ENCODE measurements around the gene SPECC1L. TPM values are rescaled to one million over a fixed set of nuclear protein-coding genes. Genes with fewer than 3 reads are reported as not detected.

The SPECC1L gene
- total RNA-seq, 4 donors from 2014 or later, result 18.2 to 114 (median 55.3) TPM

DNA sequence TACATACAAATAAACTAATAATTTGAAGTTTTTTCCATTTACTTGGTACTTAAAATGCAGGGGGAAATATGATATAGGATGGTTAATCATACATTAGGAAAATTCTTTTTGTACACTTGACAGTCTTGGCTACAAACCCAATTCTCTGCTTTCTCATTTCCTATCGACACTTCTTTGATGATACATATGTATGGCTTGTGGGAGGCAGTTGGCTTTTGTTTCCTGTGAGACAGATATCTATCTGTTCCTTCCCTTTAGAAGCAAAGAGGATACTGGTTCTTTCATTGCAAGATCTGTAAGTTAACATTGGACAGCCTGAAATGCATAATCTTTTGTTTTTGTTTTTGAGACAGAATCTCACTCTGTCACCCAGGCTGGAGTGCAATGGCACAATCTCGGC lies 108.9 kb downstream of the SPECC1L start:
- Histone ChIP-seq H3K36me3 (no peaks in the 10 kb centered on the region), H3K27me3 (no peaks in the 10 kb centered on the region), H3K4me3 (no peak overlapping the region), H3K27ac (no peak overlapping the region), H3K9me3 (no peaks in the 10 kb centered on the region), H3K4me1 (no peaks in the 10 kb centered on the region)
- intact Hi-C loops (cut with DNase I; ENCODE audit: low total_unique reads), result no loop called here
- no peak for TF ChIP-seq POLR2A (IDR thresholded peaks at IDR 0.05)
- TF ChIP-seq, protein P1, sequence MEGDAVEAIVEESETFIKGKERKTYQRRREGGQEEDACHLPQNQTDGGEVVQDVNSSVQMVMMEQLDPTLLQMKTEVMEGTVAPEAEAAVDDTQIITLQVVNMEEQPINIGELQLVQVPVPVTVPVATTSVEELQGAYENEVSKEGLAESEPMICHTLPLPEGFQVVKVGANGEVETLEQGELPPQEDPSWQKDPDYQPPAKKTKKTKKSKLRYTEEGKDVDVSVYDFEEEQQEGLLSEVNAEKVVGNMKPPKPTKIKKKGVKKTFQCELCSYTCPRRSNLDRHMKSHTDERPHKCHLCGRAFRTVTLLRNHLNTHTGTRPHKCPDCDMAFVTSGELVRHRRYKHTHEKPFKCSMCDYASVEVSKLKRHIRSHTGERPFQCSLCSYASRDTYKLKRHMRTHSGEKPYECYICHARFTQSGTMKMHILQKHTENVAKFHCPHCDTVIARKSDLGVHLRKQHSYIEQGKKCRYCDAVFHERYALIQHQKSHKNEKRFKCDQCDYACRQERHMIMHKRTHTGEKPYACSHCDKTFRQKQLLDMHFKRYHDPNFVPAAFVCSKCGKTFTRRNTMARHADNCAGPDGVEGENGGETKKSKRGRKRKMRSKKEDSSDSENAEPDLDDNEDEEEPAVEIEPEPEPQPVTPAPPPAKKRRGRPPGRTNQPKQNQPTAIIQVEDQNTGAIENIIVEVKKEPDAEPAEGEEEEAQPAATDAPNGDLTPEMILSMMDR (IDR thresholded peaks at IDR 0.05), result no peak
- no peak for DNase-seq

DNA sequence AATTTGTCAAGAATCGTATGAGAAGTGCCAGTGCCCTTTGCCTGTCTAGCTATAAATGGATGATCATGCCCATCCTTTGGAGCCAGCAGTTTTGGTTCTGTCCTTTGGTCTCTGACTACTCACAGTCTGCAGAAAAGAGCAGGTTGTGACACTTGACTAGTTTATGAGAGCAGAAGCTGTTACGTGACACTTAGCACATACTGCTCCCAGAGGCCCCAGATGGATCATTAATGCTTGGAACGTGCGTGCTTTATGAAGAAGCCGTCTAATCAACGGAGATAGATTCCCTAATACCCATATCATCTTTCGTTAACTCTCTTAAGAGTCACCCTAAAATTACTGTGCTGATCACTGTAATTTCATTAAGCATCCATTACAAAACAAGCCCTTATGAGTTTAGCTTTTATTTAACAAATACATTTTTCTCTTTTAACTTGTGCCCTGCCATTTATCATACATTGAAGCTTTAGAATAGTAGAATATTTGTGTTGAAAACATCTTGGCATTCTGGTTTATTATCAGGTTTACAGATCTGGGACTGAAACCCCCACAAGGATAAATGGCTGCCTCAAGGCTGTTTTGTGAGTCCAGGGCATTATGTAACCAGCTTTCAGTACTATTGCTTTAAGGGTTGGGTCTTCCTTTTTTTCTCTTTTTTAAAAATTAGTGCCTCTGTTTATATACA lies 109.7 kb downstream of the SPECC1L start:
- H3K36me3 ChIP-seq, result no peaks in the 10 kb centered on the region
- no peaks in the 10 kb centered on the region for H3K9me3 ChIP-seq
- H3K4me3 ChIP-seq, result no peak overlapping the region
- no peak overlapping the region for H3K27ac ChIP-seq
- no peak for TF ChIP-seq POLR2A (IDR thresholded peaks at IDR 0.05)
- TF ChIP-seq, protein P1 (IDR thresholded peaks at IDR 0.05), result no peak
- intact Hi-C loops (cut with DNase I; ENCODE audit: low total_unique reads), result no loop called here
- no peak for DNase-seq
- no peaks in the 10 kb centered on the region for H3K4me1 ChIP-seq
- no peaks in the 10 kb centered on the region for H3K27me3 ChIP-seq

DNA sequence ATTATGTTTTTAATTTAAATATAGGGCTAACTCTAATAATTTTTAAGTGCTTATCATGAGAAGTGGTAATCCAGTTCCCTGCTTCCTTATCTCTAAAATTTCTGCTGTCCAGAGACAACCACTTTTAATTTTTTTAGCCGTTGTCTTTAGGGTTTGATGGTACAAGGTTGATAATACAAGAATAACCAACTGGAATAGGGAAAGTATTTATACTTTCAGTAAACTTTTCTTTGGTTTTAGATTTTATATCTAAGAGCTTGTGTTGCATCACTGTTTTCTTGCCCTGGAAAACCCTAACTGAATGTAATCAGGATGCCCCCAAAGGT lies 110.2 kb downstream of the SPECC1L start:
- no peak for DNase-seq
- Histone ChIP-seq H3K9me3 (no peaks in the 10 kb centered on the region), H3K4me3 (no peak overlapping the region), H3K4me1 (no peaks in the 10 kb centered on the region), H3K36me3 (no peaks in the 10 kb centered on the region), H3K27ac (no peak overlapping the region), H3K27me3 (no peaks in the 10 kb centered on the region)
- intact Hi-C loops (cut with DNase I; ENCODE audit: low total_unique reads), result no loop called here
- TF ChIP-seq POLR2A (IDR thresholded peaks at IDR 0.05), result no peak

DNA sequence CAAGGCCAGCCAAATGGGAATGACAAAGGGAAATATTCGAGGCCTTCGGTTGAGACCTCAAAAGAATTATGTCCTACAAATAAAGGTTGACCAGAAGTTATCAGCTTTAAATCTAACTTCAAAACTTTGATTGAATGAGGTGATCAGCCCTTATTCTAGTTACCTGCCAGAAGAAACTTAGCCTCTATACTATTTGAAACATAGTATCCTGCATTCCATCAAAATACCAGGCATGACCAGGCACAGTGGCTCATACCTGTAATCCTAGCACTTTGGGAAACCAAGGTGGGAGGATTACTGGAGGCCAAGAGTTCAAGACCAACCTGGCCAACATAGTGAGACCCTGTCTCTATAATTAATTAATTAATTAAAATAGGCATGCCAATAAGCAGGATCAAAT lies 112.4 kb downstream of the SPECC1L start:
- no peak for TF ChIP-seq POLR2A (IDR thresholded peaks at IDR 0.05)
- TF ChIP-seq, protein P1 (IDR thresholded peaks at IDR 0.05), result no peak

DNA sequence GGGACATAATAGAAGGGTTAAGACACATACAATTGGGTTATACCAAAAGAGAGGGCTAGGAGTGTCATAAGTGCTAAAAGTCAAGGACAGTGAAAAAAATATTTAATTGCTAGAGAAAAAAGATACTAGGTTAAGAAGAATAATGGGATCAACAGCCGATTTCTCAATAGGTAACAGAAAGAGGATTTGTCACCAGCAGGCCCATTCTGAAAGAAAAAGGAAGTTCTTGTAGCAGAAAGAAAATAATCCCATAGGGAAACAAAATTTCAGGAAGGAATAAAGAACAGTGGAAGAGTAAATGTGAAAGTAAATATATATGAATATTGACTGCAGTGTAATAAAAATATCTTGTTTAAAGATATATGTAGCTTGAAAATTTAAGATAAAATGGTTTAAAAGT lies 113.5 kb downstream of the SPECC1L start:
- no peaks in the 10 kb centered on the region for H3K36me3 ChIP-seq
- no peaks in the 10 kb centered on the region for H3K4me1 ChIP-seq
- DNase-seq, result no peak
- no peaks in the 10 kb centered on the region for H3K27me3 ChIP-seq
- H3K27ac ChIP-seq, result no peak overlapping the region
- no peak overlapping the region for H3K4me3 ChIP-seq
- H3K9me3 ChIP-seq, result no peaks in the 10 kb centered on the region
- intact Hi-C loops (cut with DNase I; ENCODE audit: low total_unique reads), result no loop called here
- TF ChIP-seq, protein P1 (IDR thresholded peaks at IDR 0.05), result no peak
- TF ChIP-seq POLR2A (IDR thresholded peaks at IDR 0.05), result no peak

More for the DNA sequence above, 112.4 kb downstream of the SPECC1L start:
- no peaks in the 10 kb centered on the region for H3K27me3 ChIP-seq
- H3K9me3 ChIP-seq, result no peaks in the 10 kb centered on the region
- H3K27ac ChIP-seq, result no peak overlapping the region
- no peak overlapping the region for H3K4me3 ChIP-seq
- intact Hi-C loops (cut with DNase I; ENCODE audit: low total_unique reads), result no loop called here
- no peaks in the 10 kb centered on the region for H3K4me1 ChIP-seq
- DNase-seq, result no peak
- no peaks in the 10 kb centered on the region for H3K36me3 ChIP-seq

All from uterus (tissue), 4 donors.